AG04449 (cell line): ENCODE results near the gene MKI67.

Experiments
- CTCF ChIA-PET: fragments of 350-600 bp; formaldehyde crosslinking; extraction: SDS; loops from one replicate; lab custom pipeline; 2021; ENCODE audit warnings: antibody characterized with exemption; lab: Yijun Ruan, JAX
- POLR2A ChIA-PET: fragments of 400-600, 350-600 bp; formaldehyde crosslinking; extraction: SDS; loops from one replicate; lab custom pipeline; 2020; ENCODE audit warnings: antibody characterized with exemption, inconsistent platforms; lab: Yijun Ruan, JAX
- DNase-seq: peaks from one replicate; pipeline ENCODE4 v3.0.0-alpha.2; 2010; ENCODE audit warnings: low read depth, low spot score
- H3K4me3 ChIP-seq: 2 replicates; pipeline ENCODE4 v1.5.1; 2011; ENCODE audit warnings: low read depth, mild to moderate bottlenecking, control low read depth, low read length
- CTCF ChIP-seq: IDR thresholded peaks from one replicate; pipeline ENCODE4 v1.5.1; 2011; ENCODE audit warnings: mild to moderate bottlenecking, moderate library complexity, low read length, control low read depth, inconsistent platforms; ENCODE audit not compliant: insufficient read depth; ENCODE audit errors: missing control alignments

MKI67 gene

GRCh38 chr10:128125944-128126764, at the start of gene MKI67:
MKI67 (minus strand) TSS chr10:128126423; CDS start chr10:128125667, 756 bp downstream.
- H3K4me3 ChIP-seq = peak within 1 kb of the TSS; percentile 72
- POLR2A ChIA-PET = no interaction called here
- DNase-seq = no peak
- TF ChIP-seq CTCF = no peak
- CTCF ChIA-PET = interaction anchor here (0.8 to 2.1 kb wide), 3 partner anchors 10 to 86 kb away, joined by 3 to 9 read pairs (median 4); no protein-coding TSS in a partner anchor

- DNase-seq = no peak
- no peak overlapping the region for H3K4me3 ChIP-seq
- TF ChIP-seq CTCF = no peak
- ChIA-PET CTCF (no interaction called here), POLR2A (no interaction called here)
These were observed 48.6 kb upstream of the MKI67 start for GRCh38 chr10:128174581-128175559.

DNA sequence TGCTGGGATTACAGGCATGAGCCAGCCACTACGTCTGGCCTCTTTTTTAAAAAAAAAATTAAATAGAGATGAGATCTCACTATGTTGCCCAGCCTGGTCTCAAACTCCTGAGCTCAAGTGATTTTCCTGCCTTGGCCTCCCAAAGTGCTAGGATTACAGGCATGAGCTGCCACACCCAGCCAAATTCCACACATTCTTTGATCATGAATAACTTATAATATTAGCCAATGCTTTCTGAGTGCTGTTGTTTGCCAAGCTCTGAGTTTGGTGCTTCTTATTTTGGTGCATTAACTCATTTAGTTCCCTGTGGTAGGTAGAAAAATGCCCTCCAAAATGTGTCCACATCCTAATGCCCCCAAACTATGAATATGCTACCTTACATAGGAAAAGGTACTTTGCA, 47.2 kb upstream of the MKI67 start:
- no peak overlapping the region for H3K4me3 ChIP-seq
- DNase-seq = no peak
- no peak for TF ChIP-seq CTCF
- CTCF ChIA-PET = no interaction called here
- POLR2A ChIA-PET = no interaction called here

GRCh38 chr10:128172756-128173155, 46.5 kb upstream of the MKI67 start:
- H3K4me3 ChIP-seq = no peak overlapping the region
- ChIA-PET CTCF (no interaction called here), POLR2A (no interaction called here)
- no peak for DNase-seq
- no peak for TF ChIP-seq CTCF

DNA sequence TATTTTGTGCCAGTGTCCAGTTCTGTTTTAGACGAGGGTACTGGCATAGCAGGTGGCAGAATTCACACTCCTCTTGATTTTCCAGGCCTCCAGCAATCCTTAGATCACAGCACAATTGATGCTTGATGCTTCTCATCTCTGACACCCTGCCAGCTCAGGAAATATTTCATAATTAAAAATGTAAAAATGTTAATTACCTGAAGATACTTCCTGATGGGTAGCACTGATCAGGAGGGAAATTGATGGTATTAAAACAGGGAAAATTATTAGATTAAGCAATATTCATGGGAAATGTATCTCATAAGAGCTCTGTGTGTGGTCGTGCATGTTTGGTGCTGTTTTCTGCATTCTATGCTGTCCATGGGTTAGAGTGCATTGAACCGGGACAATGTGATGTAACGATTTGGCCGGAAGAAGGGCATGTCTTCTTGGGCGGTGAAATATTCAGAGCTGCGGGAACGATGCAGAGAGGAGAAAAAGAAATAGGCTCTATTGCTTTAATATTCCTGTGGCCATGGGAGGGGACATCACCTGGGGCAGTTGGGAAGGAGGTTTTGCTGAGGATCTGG, 43.7 kb upstream of the MKI67 start:
- no peak overlapping the region for H3K4me3 ChIP-seq
- TF ChIP-seq CTCF = no peak
- POLR2A ChIA-PET = no interaction called here
- CTCF ChIA-PET = no interaction called here
- DNase-seq = no peak
